ENCODE measurements around the gene EXOC3L1. TPM values are rescaled to one million over a fixed set of nuclear protein-coding genes. Genes with fewer than 3 reads are reported as not detected.

Gene EXOC3L1
- total and polyA plus RNA-seq, 2 of the 13 experiments (the other 11 are each of a cell fraction or from before 2014, with no cell fraction given), result 0.12 TPM; not detected in 1

GRCh38 chr16:67170168-67170948 is 19.6 kb downstream of the EXOC3L1 start, which contains the start of gene NOL3 (continued):
- TF ChIP-seq TMF1 (CRISPR knock-in tag; IDR thresholded peaks at IDR 0.05; ENCODE audit: low read depth), result no peak
- TF ChIP-seq HNF1B (CRISPR knock-in tag; IDR thresholded peaks at IDR 0.05), result peak; percentile 80
- no peak for TF ChIP-seq KLF6 (CRISPR knock-in tag; IDR thresholded peaks at IDR 0.05)
- no peak for TF ChIP-seq ZNF766 (CRISPR knock-in tag; IDR thresholded peaks at IDR 0.05; ENCODE audit: borderline replicate concordance)
- TF ChIP-seq SCMH1 (CRISPR knock-in tag; IDR thresholded peaks at IDR 0.05; ENCODE audit: borderline replicate concordance), result no peak
- TF ChIP-seq, protein P1, sequence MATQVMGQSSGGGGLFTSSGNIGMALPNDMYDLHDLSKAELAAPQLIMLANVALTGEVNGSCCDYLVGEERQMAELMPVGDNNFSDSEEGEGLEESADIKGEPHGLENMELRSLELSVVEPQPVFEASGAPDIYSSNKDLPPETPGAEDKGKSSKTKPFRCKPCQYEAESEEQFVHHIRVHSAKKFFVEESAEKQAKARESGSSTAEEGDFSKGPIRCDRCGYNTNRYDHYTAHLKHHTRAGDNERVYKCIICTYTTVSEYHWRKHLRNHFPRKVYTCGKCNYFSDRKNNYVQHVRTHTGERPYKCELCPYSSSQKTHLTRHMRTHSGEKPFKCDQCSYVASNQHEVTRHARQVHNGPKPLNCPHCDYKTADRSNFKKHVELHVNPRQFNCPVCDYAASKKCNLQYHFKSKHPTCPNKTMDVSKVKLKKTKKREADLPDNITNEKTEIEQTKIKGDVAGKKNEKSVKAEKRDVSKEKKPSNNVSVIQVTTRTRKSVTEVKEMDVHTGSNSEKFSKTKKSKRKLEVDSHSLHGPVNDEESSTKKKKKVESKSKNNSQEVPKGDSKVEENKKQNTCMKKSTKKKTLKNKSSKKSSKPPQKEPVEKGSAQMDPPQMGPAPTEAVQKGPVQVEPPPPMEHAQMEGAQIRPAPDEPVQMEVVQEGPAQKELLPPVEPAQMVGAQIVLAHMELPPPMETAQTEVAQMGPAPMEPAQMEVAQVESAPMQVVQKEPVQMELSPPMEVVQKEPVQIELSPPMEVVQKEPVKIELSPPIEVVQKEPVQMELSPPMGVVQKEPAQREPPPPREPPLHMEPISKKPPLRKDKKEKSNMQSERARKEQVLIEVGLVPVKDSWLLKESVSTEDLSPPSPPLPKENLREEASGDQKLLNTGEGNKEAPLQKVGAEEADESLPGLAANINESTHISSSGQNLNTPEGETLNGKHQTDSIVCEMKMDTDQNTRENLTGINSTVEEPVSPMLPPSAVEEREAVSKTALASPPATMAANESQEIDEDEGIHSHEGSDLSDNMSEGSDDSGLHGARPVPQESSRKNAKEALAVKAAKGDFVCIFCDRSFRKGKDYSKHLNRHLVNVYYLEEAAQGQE (IDR thresholded peaks at IDR 0.05; ENCODE audit: borderline replicate concordance in 1 of 2, low read depth in 1 of 2, low read length in 2 of 2), result peak in 1 of 2 experiments; percentile 35; a peak in 1 of 4 replicates
- TF ChIP-seq EED (CRISPR knock-in tag; IDR thresholded peaks at IDR 0.05), result no peak
- TF ChIP-seq, protein P2, sequence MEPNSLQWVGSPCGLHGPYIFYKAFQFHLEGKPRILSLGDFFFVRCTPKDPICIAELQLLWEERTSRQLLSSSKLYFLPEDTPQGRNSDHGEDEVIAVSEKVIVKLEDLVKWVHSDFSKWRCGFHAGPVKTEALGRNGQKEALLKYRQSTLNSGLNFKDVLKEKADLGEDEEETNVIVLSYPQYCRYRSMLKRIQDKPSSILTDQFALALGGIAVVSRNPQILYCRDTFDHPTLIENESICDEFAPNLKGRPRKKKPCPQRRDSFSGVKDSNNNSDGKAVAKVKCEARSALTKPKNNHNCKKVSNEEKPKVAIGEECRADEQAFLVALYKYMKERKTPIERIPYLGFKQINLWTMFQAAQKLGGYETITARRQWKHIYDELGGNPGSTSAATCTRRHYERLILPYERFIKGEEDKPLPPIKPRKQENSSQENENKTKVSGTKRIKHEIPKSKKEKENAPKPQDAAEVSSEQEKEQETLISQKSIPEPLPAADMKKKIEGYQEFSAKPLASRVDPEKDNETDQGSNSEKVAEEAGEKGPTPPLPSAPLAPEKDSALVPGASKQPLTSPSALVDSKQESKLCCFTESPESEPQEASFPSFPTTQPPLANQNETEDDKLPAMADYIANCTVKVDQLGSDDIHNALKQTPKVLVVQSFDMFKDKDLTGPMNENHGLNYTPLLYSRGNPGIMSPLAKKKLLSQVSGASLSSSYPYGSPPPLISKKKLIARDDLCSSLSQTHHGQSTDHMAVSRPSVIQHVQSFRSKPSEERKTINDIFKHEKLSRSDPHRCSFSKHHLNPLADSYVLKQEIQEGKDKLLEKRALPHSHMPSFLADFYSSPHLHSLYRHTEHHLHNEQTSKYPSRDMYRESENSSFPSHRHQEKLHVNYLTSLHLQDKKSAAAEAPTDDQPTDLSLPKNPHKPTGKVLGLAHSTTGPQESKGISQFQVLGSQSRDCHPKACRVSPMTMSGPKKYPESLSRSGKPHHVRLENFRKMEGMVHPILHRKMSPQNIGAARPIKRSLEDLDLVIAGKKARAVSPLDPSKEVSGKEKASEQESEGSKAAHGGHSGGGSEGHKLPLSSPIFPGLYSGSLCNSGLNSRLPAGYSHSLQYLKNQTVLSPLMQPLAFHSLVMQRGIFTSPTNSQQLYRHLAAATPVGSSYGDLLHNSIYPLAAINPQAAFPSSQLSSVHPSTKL (CRISPR knock-in tag; IDR thresholded peaks at IDR 0.05), result peak; percentile 13; the same call in 1 of the 2 replicates
- peak; percentile 36; the same call in 1 of the 2 replicates for TF ChIP-seq RXRB (CRISPR knock-in tag; IDR thresholded peaks at IDR 0.05; ENCODE audit: borderline replicate concordance)
- no peak for TF ChIP-seq HNRNPH1 (optimal IDR thresholded peaks at IDR 0.05; ENCODE audit: low read depth, low read length)
- no peak for TF ChIP-seq HOXA9 (CRISPR knock-in tag; IDR thresholded peaks at IDR 0.05; ENCODE audit: borderline replicate concordance)
- 0 out of 2 replicates have a peak, but pooled peaks have one; percentile 41 for TF ChIP-seq CREM (IDR thresholded peaks at IDR 0.05)
- no peak for TF ChIP-seq CREM (CRISPR knock-in tag; IDR thresholded peaks at IDR 0.05)
- TF ChIP-seq PHF20 (CRISPR knock-in tag; IDR thresholded peaks at IDR 0.05), result no peak; the same call in 1 of the 2 replicates
- no peak for TF ChIP-seq PRPF4 (IDR thresholded peaks at IDR 0.05; ENCODE audit: low read depth, low read length, poor library complexity, severe bottlenecking)
- TF ChIP-seq TCF7L2 (IDR thresholded peaks at IDR 0.05; ENCODE audit: low read depth, low read length), result no peak
- no peak for TF ChIP-seq ATF7 (IDR thresholded peaks at IDR 0.05)
- TF ChIP-seq ATF7 (CRISPR knock-in tag; IDR thresholded peaks at IDR 0.05), result no peak
- no peak; the same call in 1 of the 2 replicates for TF ChIP-seq ZFP37 (CRISPR knock-in tag; IDR thresholded peaks at IDR 0.05; ENCODE audit: borderline replicate concordance)
- 0 out of 2 replicates have a peak, but pooled peaks have one; percentile 18 for TF ChIP-seq SOX5 (CRISPR knock-in tag; IDR thresholded peaks at IDR 0.05; ENCODE audit: borderline replicate concordance)
- TF ChIP-seq REXO4 (CRISPR knock-in tag; IDR thresholded peaks at IDR 0.05; ENCODE audit: borderline replicate concordance), result no peak

Data from HepG2 (cell line).